GM10266 (cell line): Measurements from ENCODE around the gene ARID3B.
"Not testable (repeated sequence)": the region's sequence is repeated elsewhere in the genome, so short reads cannot be mapped to it uniquely, and the experiment has no call there.

Source experiments
- DNase-seq: peaks from one replicate; pipeline ENCODE4 v3.0.0; 2012; ENCODE audit errors: extremely low spot score
- CTCF ChIP-seq: IDR thresholded peaks from 2 replicates; pipeline ENCODE4 v1.5.1; 2012; ENCODE audit warnings: mild to moderate bottlenecking, low read depth; ENCODE audit not compliant: control insufficient read depth, insufficient read depth; ENCODE audit errors: missing control alignments

Gene ARID3B

DNA sequence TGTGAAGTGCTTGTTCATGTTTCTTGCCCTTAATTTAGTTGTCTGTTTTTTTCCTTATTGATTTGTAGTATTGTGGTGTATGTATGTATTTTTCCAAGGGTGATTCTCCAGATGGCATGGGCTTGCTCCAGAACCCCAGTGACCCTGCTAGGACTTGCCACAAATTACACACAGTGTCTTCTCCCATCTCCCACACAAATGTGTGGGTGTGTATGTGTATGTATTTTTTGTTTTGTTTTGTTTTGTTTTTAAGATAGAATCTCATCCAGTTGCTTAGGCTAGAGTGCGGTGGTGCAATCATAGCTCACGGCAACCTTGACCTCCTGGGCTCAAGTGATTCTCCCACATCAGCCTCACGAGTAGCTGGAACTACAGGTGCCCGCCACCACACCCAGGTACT lies 36.2 kb upstream of the ARID3B start:
- DNase-seq = no peak
- no peak for TF ChIP-seq CTCF

GRCh38 chr15:74505837-74506514 lies 35.0 kb upstream of the ARID3B start:
- DNase-seq = no peak
- TF ChIP-seq CTCF = no peak

- no peak for TF ChIP-seq CTCF
- DNase-seq = no peak
Measured at GRCh38 chr15:74506515-74506840, 34.5 kb upstream of the ARID3B start.

DNA sequence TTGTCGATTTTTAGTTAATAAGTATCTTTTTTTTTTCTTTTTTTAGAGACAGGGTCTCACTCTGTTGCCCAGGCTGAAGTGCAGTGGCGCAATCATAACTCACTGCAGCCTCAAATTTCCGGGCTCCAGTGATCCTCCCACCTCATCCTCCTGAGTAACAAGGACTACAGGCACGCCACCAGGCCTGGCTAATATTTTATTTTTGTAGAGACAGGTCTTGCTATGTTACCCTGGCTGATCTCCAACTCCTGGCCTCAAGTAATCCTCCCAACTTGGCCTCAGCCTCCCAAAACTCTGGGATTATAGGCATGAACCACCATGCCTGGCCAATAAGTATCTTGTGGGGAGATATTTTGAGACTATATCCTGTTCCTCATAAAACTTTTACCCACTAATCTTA lies 29.4 kb upstream of the ARID3B start:
- no peak for DNase-seq

DNA sequence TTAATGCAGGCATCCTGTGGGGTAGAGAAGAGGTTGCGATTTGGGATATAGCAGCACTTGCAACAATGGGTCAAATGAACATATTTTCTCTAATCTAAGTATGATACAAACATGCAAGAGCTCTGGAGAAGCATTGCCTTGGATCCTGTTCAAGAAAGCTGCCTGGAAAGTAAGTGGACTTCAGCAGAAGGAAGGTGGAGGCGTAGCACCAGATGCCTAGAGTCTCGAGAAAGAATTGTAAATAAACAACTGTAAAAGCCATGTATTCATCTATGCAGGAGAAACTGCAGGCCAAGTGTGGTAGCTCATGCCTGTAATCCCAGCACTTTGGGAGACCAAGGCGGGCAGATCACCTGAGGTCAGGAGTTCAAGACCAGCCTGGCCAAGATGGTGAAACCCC lies 27.0 kb upstream of the ARID3B start:
- not testable (repeated sequence) for DNase-seq

More for the DNA sequence above, 29.4 kb upstream of the ARID3B start:
- no peak for TF ChIP-seq CTCF

DNA sequence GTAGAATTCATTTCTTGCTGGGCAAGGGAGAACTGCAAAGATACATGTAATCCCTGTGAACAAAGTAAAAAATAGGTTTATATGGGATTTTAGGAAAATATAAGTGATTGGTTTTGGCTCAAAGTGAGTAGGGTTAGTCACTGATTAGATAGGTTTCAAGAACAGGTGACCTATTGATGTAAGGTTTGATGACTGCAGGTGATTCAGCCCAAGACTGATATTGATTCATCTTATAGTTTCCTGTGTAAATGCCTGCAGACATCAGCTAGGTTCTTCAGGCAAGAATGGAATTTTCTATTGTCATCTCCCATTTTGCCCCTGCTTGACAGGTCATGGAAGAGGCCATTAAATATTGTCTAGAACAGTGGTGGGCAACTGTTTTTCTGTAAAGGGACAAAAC lies 23.9 kb upstream of the ARID3B start:
- no peak for DNase-seq
- no peak for TF ChIP-seq CTCF

- DNase-seq = no peak
- no peak for TF ChIP-seq CTCF
Measured at GRCh38 chr15:74519311-74519710, 21.7 kb upstream of the ARID3B start.

DNA sequence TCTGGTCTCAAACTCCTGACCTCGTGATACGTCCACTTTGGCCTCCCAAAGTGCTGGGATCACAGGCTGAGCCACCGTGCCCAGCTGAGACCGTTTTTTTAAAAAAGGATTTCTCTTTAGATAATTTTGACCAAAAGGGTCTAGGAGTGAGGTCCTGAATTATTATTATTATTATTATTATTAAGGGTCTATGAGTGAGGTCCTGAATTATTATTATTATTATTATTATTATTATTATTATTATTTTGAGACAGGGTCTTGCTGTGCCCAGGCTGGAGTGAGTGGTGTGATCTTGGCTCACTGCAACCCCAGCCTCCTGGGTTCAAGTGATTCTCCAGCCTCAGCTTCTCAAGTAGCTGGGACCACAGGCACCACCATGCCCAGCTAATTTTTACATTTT lies 20.6 kb upstream of the ARID3B start:
- DNase-seq = no peak
- no peak for TF ChIP-seq CTCF
